GM23338 (cell line): Measurements from ENCODE around the gene MIR17HG. TPM values are rescaled to one million over a fixed set of nuclear protein-coding genes. Genes with fewer than 3 reads are reported as not detected.

Source experiments
- polyA plus RNA-seq: library from polyadenylated mRNA; unstranded; fragments of >200 nt; fragmentation: Nextera tagmentation; extraction: Ambion mirVana; gene quantifications from 2 replicates; pipeline ENCODE4 v1.2.1, GENCODE V29; 2016
- total RNA-seq: library from RNA; depleted of rRNA; stranded (reverse); fragments of >200 nt; shearing (Covaris generic); gene quantifications from 2 replicates; pipeline ENCODE4 v1.2.3, GENCODE V29; 2014
- TF ChIP-seq, protein P1 (sequence below): fragments of 250-450 bp; sonication (Bioruptor Pico); IDR thresholded peaks from 2 replicates; pipeline ENCODE4 v1.5.0; 2020; ENCODE audit warnings: mild to moderate bottlenecking, moderate library complexity
- TF ChIP-seq, protein P2 (sequence below), 2 experiments: fragments of 200-600 bp in 1 of 2; sonication (generic) in 1 of 2; conservative IDR thresholded peaks; 2 replicates each; pipeline versions ENCODE4 v1.5.1 to v1.6.1; 2016 to 2017; ENCODE audit warnings: antibody characterized with exemption in 2 of 2, low read depth in 2 of 2, mild to moderate bottlenecking in 2 of 2, moderate library complexity in 1 of 2
- TF ChIP-seq, protein P3 (sequence below): IDR thresholded peaks from one replicate; pipeline ENCODE4 v1.6.1; 2018; ENCODE audit warnings: antibody characterized with exemption; ENCODE audit not compliant: unreplicated experiment

Gene MIR17HG
- total and polyA plus RNA-seq, 2 experiments from 2014 or later = 14.8 to 46.0 TPM

DNA sequence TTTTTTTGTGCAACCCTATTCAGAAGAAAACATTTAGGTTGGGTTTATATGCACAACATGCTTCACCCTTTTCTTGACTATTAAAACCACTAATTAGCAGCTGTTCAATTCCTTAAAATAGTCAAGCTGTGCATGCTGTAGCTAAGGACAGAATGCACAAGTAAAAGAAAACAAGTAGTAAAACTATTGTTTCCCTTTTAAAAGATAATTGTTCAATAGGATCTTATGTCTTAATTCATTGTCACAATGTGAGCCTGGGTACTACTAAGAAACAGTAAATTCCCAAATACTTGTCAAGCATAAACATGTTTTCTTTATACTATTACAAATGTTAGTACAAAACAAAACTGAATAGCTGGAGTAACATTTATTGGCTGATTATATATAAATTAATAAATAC, 32.6 kb upstream of the MIR17HG start (continued):
- TF ChIP-seq, protein P1, sequence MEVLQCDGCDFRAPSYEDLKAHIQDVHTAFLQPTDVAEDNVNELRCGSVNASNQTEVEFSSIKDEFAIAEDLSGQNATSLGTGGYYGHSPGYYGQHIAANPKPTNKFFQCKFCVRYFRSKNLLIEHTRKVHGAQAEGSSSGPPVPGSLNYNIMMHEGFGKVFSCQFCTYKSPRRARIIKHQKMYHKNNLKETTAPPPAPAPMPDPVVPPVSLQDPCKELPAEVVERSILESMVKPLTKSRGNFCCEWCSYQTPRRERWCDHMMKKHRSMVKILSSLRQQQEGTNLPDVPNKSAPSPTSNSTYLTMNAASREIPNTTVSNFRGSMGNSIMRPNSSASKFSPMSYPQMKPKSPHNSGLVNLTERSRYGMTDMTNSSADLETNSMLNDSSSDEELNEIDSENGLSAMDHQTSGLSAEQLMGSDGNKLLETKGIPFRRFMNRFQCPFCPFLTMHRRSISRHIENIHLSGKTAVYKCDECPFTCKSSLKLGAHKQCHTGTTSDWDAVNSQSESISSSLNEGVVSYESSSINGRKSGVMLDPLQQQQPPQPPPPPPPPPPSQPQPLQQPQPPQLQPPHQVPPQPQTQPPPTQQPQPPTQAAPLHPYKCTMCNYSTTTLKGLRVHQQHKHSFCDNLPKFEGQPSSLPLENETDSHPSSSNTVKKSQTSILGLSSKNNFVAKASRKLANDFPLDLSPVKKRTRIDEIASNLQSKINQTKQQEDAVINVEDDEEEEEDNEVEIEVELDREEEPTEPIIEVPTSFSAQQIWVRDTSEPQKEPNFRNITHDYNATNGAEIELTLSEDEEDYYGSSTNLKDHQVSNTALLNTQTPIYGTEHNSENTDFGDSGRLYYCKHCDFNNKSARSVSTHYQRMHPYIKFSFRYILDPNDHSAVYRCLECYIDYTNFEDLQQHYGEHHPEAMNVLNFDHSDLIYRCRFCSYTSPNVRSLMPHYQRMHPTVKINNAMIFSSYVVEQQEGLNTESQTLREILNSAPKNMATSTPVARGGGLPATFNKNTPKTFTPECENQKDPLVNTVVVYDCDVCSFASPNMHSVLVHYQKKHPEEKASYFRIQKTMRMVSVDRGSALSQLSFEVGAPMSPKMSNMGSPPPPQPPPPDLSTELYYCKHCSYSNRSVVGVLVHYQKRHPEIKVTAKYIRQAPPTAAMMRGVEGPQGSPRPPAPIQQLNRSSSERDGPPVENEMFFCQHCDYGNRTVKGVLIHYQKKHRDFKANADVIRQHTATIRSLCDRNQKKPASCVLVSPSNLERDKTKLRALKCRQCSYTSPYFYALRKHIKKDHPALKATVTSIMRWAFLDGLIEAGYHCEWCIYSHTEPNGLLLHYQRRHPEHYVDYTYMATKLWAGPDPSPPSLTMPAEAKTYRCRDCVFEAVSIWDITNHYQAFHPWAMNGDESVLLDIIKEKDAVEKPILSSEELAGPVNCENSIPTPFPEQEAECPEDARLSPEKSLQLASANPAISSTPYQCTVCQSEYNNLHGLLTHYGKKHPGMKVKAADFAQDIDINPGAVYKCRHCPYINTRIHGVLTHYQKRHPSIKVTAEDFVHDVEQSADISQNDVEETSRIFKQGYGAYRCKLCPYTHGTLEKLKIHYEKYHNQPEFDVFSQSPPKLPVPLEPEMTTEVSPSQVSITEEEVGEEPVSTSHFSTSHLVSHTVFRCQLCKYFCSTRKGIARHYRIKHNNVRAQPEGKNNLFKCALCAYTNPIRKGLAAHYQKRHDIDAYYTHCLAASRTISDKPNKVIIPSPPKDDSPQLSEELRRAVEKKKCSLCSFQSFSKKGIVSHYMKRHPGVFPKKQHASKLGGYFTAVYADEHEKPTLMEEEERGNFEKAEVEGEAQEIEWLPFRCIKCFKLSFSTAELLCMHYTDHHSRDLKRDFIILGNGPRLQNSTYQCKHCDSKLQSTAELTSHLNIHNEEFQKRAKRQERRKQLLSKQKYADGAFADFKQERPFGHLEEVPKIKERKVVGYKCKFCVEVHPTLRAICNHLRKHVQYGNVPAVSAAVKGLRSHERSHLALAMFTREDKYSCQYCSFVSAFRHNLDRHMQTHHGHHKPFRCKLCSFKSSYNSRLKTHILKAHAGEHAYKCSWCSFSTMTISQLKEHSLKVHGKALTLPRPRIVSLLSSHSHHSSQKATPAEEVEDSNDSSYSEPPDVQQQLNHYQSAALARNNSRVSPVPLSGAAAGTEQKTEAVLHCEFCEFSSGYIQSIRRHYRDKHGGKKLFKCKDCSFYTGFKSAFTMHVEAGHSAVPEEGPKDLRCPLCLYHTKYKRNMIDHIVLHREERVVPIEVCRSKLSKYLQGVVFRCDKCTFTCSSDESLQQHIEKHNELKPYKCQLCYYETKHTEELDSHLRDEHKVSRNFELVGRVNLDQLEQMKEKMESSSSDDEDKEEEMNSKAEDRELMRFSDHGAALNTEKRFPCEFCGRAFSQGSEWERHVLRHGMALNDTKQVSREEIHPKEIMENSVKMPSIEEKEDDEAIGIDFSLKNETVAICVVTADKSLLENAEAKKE (CRISPR knock-in tag) = no peak
- TF ChIP-seq, protein P2, sequence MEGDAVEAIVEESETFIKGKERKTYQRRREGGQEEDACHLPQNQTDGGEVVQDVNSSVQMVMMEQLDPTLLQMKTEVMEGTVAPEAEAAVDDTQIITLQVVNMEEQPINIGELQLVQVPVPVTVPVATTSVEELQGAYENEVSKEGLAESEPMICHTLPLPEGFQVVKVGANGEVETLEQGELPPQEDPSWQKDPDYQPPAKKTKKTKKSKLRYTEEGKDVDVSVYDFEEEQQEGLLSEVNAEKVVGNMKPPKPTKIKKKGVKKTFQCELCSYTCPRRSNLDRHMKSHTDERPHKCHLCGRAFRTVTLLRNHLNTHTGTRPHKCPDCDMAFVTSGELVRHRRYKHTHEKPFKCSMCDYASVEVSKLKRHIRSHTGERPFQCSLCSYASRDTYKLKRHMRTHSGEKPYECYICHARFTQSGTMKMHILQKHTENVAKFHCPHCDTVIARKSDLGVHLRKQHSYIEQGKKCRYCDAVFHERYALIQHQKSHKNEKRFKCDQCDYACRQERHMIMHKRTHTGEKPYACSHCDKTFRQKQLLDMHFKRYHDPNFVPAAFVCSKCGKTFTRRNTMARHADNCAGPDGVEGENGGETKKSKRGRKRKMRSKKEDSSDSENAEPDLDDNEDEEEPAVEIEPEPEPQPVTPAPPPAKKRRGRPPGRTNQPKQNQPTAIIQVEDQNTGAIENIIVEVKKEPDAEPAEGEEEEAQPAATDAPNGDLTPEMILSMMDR (conservative IDR thresholded peaks at IDR 0.05; ENCODE audit: low read depth in 2 of 2) = no peak
- TF ChIP-seq, protein P3, sequence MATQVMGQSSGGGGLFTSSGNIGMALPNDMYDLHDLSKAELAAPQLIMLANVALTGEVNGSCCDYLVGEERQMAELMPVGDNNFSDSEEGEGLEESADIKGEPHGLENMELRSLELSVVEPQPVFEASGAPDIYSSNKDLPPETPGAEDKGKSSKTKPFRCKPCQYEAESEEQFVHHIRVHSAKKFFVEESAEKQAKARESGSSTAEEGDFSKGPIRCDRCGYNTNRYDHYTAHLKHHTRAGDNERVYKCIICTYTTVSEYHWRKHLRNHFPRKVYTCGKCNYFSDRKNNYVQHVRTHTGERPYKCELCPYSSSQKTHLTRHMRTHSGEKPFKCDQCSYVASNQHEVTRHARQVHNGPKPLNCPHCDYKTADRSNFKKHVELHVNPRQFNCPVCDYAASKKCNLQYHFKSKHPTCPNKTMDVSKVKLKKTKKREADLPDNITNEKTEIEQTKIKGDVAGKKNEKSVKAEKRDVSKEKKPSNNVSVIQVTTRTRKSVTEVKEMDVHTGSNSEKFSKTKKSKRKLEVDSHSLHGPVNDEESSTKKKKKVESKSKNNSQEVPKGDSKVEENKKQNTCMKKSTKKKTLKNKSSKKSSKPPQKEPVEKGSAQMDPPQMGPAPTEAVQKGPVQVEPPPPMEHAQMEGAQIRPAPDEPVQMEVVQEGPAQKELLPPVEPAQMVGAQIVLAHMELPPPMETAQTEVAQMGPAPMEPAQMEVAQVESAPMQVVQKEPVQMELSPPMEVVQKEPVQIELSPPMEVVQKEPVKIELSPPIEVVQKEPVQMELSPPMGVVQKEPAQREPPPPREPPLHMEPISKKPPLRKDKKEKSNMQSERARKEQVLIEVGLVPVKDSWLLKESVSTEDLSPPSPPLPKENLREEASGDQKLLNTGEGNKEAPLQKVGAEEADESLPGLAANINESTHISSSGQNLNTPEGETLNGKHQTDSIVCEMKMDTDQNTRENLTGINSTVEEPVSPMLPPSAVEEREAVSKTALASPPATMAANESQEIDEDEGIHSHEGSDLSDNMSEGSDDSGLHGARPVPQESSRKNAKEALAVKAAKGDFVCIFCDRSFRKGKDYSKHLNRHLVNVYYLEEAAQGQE = no peak
